Astrocyte of the cerebellum (primary cell): ENCODE data around the gene TRAF1.

ENCODE experiments used
- DNase-seq: peaks from one replicate; pipeline ENCODE4 v3.0.0-alpha.2; 2011; ENCODE audit warnings: low read depth
- H3K4me3 ChIP-seq: 2 replicates; pipeline ENCODE4 v1.5.1; 2011; ENCODE audit warnings: mild to moderate bottlenecking, low read depth, low read length, moderate library complexity
- in situ Hi-C: cut with HindIII; loops from 2 replicates; pipeline ENCODE4 v1.10.0; 2017; ENCODE audit warnings: low sequenced_read_pairs
- TF ChIP-seq, protein P1 (sequence below): IDR thresholded peaks from 2 replicates; pipeline ENCODE4 v1.5.1; 2012; ENCODE audit warnings: low read length, low read depth, moderate library complexity, mild to moderate bottlenecking; ENCODE audit errors: missing control alignments

Gene TRAF1

DNA sequence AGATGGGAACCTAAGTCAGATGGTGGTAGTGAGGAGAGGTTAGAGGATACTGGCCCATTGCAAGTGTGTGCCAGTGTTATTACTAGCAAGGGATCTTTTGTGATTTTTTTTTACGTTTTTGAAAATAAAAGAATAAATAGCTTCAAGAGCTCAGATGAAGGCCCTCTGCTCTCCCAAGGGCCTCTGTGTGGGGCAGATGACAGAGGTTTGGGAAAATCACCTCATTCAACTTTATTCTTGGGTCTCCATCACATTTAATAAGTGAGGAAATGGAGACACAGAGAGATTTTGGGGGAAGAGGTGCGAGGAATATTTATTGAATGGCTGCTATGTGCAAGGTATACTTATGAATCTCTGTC lies 10.1 kb upstream of the TRAF1 start:
- TF ChIP-seq, protein P1, sequence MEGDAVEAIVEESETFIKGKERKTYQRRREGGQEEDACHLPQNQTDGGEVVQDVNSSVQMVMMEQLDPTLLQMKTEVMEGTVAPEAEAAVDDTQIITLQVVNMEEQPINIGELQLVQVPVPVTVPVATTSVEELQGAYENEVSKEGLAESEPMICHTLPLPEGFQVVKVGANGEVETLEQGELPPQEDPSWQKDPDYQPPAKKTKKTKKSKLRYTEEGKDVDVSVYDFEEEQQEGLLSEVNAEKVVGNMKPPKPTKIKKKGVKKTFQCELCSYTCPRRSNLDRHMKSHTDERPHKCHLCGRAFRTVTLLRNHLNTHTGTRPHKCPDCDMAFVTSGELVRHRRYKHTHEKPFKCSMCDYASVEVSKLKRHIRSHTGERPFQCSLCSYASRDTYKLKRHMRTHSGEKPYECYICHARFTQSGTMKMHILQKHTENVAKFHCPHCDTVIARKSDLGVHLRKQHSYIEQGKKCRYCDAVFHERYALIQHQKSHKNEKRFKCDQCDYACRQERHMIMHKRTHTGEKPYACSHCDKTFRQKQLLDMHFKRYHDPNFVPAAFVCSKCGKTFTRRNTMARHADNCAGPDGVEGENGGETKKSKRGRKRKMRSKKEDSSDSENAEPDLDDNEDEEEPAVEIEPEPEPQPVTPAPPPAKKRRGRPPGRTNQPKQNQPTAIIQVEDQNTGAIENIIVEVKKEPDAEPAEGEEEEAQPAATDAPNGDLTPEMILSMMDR = no peak
- in situ Hi-C loops = no loop called here
- DNase-seq = no peak
- H3K4me3 ChIP-seq = no peak overlapping the region

- peak; percentile 95 for DNase-seq
- H3K4me3 ChIP-seq = peak overlapping the region; percentile 10
- in situ Hi-C loops = no loop called here
- TF ChIP-seq, protein P1 = peak; percentile 95
Measured at GRCh38 chr9:120936011-120936763, 9.6 kb upstream of the TRAF1 start.

GRCh38 chr9:120935383-120935857 lies 8.8 kb upstream of the TRAF1 start:
- in situ Hi-C loops = no loop called here
- TF ChIP-seq, protein P1 = no peak
- peak; percentile 60 for DNase-seq
- no peak overlapping the region for H3K4me3 ChIP-seq

DNA sequence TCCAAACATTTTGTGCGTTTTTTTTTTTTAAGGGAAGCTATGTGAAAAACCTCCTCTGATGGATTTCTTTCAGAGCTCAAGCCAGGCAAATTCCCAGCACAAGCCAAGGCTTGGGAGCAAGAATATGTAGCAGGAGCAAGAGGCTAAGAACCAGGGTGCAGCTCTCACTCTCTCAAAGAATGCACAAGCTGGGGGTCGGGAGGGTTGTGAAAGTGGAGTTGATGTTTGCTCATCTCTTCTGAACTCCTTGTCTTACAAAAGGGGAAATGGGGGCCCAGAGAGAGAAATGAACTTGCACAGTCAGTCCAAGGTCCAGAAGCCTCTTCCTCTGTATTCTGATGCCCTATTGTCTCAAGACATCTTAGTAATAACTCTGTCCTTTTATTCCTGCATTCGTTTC lies 7.7 kb upstream of the TRAF1 start:
- TF ChIP-seq, protein P1 = no peak
- no peak overlapping the region for H3K4me3 ChIP-seq
- DNase-seq = no peak
- in situ Hi-C loops = no loop called here

DNA sequence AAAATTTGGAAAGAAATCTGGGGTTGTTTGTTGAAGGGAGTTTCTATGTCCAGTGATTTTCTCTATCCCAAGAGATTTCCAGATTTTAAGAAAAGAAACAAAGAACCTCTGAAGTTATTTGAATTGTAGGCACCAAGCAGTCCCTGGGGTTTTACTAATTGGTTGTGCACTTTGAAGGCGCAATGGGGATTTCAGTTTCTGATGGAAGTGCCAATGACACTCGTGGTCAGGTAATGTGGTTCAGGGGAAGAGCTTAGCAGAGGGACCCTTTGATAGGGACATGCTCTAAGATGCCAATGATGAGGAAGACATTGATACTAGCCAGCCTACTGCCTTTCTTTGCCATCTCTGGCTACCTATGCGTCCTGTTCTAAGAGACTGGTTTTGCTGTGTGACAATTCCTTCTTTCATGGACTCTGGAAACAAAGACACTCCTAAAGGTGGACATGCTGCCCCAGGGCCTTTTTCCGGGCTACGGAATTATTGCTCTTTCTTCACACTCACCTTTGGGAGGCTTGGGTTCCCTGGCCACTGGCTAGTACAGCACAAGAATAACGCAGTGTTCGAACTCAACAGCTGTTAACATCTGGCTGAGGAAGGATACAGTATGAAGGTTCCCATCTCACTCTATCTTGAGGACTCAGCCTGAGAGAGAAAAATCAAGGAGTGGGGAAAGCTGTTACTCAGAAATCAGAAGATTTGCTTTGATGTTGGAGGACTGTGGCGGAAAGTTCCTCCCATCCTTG lies 6.9 kb upstream of the TRAF1 start:
- DNase-seq = no peak
- TF ChIP-seq, protein P1 = no peak

GRCh38 chr9:120932086-120932823 lies 5.7 kb upstream of the TRAF1 start:
- TF ChIP-seq, protein P1 = no peak
- in situ Hi-C loops = no loop called here
- DNase-seq = no peak
- H3K4me3 ChIP-seq = no peak overlapping the region

More for the DNA sequence above, 6.9 kb upstream of the TRAF1 start:
- in situ Hi-C loops = no loop called here
- H3K4me3 ChIP-seq = no peak overlapping the region
